Kidney capillary endothelial cell (primary cell): ENCODE data around the gene KSR2.

Source experiments
- DNase-seq: peaks from one replicate; pipeline ENCODE4 v3.0.0-alpha.2; 2018; ENCODE audit warnings: low spot score

Gene KSR2

GRCh38 chr12:117404940-117405339, 563.9 kb downstream of the KSR2 start:
- no peak for DNase-seq

- DNase-seq, result no peak
Measured at GRCh38 chr12:117404203-117404853, 564.5 kb downstream of the KSR2 start.

GRCh38 chr12:117403586-117404139, 565.1 kb downstream of the KSR2 start:
- no peak for DNase-seq
